Thyroid gland (tissue), 4 donors: ENCODE data around the gene KCP. TPM values are rescaled to one million over a fixed set of nuclear protein-coding genes. Genes with fewer than 3 reads are reported as not detected.

Experiments
- DNase-seq, 2 donors: peaks; one replicate each; pipeline ENCODE4 v3.0.0-alpha.2; 2019
- H3K27ac ChIP-seq, 3 donors: fragments of 200-600 bp; sonication (generic); 1 replicate in 2 of 3; 2 replicates in 1 of 3; pipeline ENCODE4 v1.5.1; 2016 to 2019; ENCODE audit warnings: mild to moderate bottlenecking in 1 of 3, moderate library complexity in 1 of 3
- H3K27me3 ChIP-seq: fragments of 200-600 bp; sonication (generic); one replicate; pipeline ENCODE4 v1.5.1; 2019
- H3K36me3 ChIP-seq, 2 donors: fragments of 200-600 bp; sonication (generic); one replicate each; pipeline ENCODE4 v1.5.1; 2016 to 2019
- H3K4me1 ChIP-seq, 2 donors: fragments of 200-600 bp; sonication (generic); one replicate each; pipeline ENCODE4 v1.5.1; 2017 to 2019
- H3K4me3 ChIP-seq, 3 donors: fragments of 200-600 bp; sonication (generic); replicated peaks in 1 of 3; 1 replicate in 2 of 3; 2 replicates in 1 of 3; pipeline ENCODE4 v1.5.1; 2016; ENCODE audit warnings: mild to moderate bottlenecking in 1 of 3
- H3K9me3 ChIP-seq: fragments of 200-600 bp; sonication (generic); one replicate; pipeline ENCODE4 v1.5.1; 2017
- CTCF ChIP-seq, 6 experiments: fragments of 200-600 bp in 3 of 6; fragments of 450-650 bp in 3 of 6; sonication (generic) in 3 of 6; IDR thresholded peaks; one replicate each; pipeline ENCODE4 v1.5.1; 2016 to 2019; ENCODE audit warnings: antibody characterized with exemption in 6 of 6, mild to moderate bottlenecking in 2 of 6, inconsistent platforms in 1 of 6, moderate library complexity in 1 of 6
- POLR2A ChIP-seq, 2 donors: fragments of 450-650 bp; IDR thresholded peaks; one replicate each; pipeline ENCODE4 v1.6.1; 2017; ENCODE audit warnings: antibody characterized with exemption in 2 of 2, mild to moderate bottlenecking in 2 of 2, moderate library complexity in 1 of 2
- WGBS, 2 donors: methylation state at CpG; one replicate each; pipeline ENCODE4 v1.1.5; 2017; 5-methylcytosine and 5-hydroxymethylcytosine counted together
- intact Hi-C: fragments of 100-400 bp; cut with DNase I; formaldehyde crosslinking; loops from one replicate; pipeline ENCODE4 v1.15.1; 2023
- total RNA-seq, 4 donors: library from RNA; depleted of rRNA; stranded (reverse); fragments of >200 nt; gene quantifications; one replicate each; pipeline ENCODE4 v1.2.3, GENCODE V29; 2016

Gene KCP
- total RNA-seq, 4 donors from 2014 or later: 0.27 to 0.93 (median 0.61) TPM

GRCh38 chr7:128902761-128903585, 7.5 kb downstream of the KCP start:
- Histone ChIP-seq H3K27ac (no peak overlapping the region), H3K9me3 (no peaks in the 10 kb centered on the region), H3K4me1 (no peaks in the 10 kb centered on the region), H3K4me3 (no peak overlapping the region), H3K27me3 (no peaks in the 10 kb centered on the region), H3K36me3 (no peaks in the 10 kb centered on the region)
- TF ChIP-seq POLR2A (IDR thresholded peaks at IDR 0.05) (no peak), CTCF (IDR thresholded peaks at IDR 0.05) (no peak)
- WGBS, 2 donors: 82 to 92% methylated on average over 10 to 12 of the region's 12 CpGs
- intact Hi-C loops: loop anchor here (5.0 kb wide), 1 partner anchor 309 kb away; no protein-coding TSS in a partner anchor
- no peak for DNase-seq

- Histone ChIP-seq H3K36me3 (no peaks in the 10 kb centered on the region), H3K4me1 (no peaks in the 10 kb centered on the region), H3K27ac (no peak overlapping the region), H3K9me3 (no peaks in the 10 kb centered on the region), H3K4me3 (no peak overlapping the region), H3K27me3 (no peaks in the 10 kb centered on the region)
- TF ChIP-seq CTCF (IDR thresholded peaks at IDR 0.05): no peak
- no peak for TF ChIP-seq POLR2A (IDR thresholded peaks at IDR 0.05)
- intact Hi-C loops: loop anchor here (5.0 kb wide), 1 partner anchor 312 kb away; no protein-coding TSS in a partner anchor
- 82 to 91% methylated on average over 1 of the region's 1 CpG for WGBS, 2 donors
- no peak for DNase-seq
Measured at GRCh38 chr7:128900237-128900636, 10.3 kb downstream of the KCP start.

- H3K4me3 ChIP-seq: no peak overlapping the region
- H3K4me1 ChIP-seq: no peaks in the 10 kb centered on the region
- TF ChIP-seq CTCF (IDR thresholded peaks at IDR 0.05): no peak
- TF ChIP-seq POLR2A (IDR thresholded peaks at IDR 0.05): no peak
- H3K36me3 ChIP-seq: no peaks in the 10 kb centered on the region
- intact Hi-C loops: no loop called here
- no peak overlapping the region for H3K27ac ChIP-seq
- H3K27me3 ChIP-seq: no peaks in the 10 kb centered on the region
- no peak for DNase-seq
- no peaks in the 10 kb centered on the region for H3K9me3 ChIP-seq
Measured at GRCh38 chr7:128899392-128899791, 11.1 kb downstream of the KCP start.

- DNase-seq: no peak
- Histone ChIP-seq H3K27ac (no peak overlapping the region), H3K4me3 (no peak overlapping the region), H3K9me3 (no peaks in the 10 kb centered on the region), H3K27me3 (no peaks in the 10 kb centered on the region), H3K4me1 (peaks cover 8 to 23% of the 10 kb centered on the region in 2 donors), H3K36me3 (no peaks in the 10 kb centered on the region)
- no peak for TF ChIP-seq POLR2A (IDR thresholded peaks at IDR 0.05)
- no peak for TF ChIP-seq CTCF (IDR thresholded peaks at IDR 0.05)
- intact Hi-C loops: no loop called here
- 79 to 94% methylated on average over 3 of the region's 3 CpGs for whole genome bisulfite sequencing, 2 donors
Measured at GRCh38 chr7:128895320-128895719, 15.2 kb downstream of the KCP start.

- WGBS, 2 donors: 99% methylated on average over 5 to 6 of the region's 6 CpGs
- intact Hi-C loops: no loop called here
- no peak overlapping the region for H3K27ac ChIP-seq
Measured at GRCh38 chr7:128894101-128894440, 16.4 kb downstream of the KCP start.

More at GRCh38 chr7:128894101-128894440, 16.4 kb downstream of the KCP start:
- Histone ChIP-seq H3K36me3 (no peaks in the 10 kb centered on the region), H3K27me3 (no peaks in the 10 kb centered on the region), H3K4me1 (peaks cover 8 to 23% of the 10 kb centered on the region in 2 donors), H3K9me3 (no peaks in the 10 kb centered on the region), H3K4me3 (no peak overlapping the region)
- no peak for TF ChIP-seq CTCF (IDR thresholded peaks at IDR 0.05)
- no peak for TF ChIP-seq POLR2A (IDR thresholded peaks at IDR 0.05)
- DNase-seq: no peak
